GM23338 (cell line): Measurements from ENCODE around the gene MSH2. TPM values are rescaled to one million over a fixed set of nuclear protein-coding genes. Genes with fewer than 3 reads are reported as not detected.

Experiments
- ATAC-seq: fragments of 200-7000 bp; cut with Tn5 transposase; 3 replicates; pipeline ENCODE4 v1.9.1; 2020
- DNase-seq: peaks from one replicate; pipeline ENCODE4 v3.0.0-alpha.2; 2015; ENCODE audit warnings: low spot score
- H2AFZ ChIP-seq: fragments of 200-600 bp; sonication (generic); 2 replicates; pipeline ENCODE4 v1.8.0; 2016; ENCODE audit warnings: antibody characterized with exemption, mild to moderate bottlenecking, moderate library complexity
- H3F3A ChIP-seq: fragments of 200-600 bp; sonication (generic); replicated peaks from 2 replicates; pipeline ENCODE4 v1.8.0; 2017; ENCODE audit warnings: antibody characterized with exemption, mixed run types, low read depth
- H3K27ac ChIP-seq: fragments of 200-600 bp; sonication (generic); 2 replicates; pipeline ENCODE4 v1.6.1; 2016; ENCODE audit warnings: low read depth
- H3K27me3 ChIP-seq: fragments of 200-600 bp; sonication (generic); 2 replicates; pipeline ENCODE4 v1.8.0; 2016; ENCODE audit warnings: mild to moderate bottlenecking, mixed run types, moderate library complexity; ENCODE audit not compliant: insufficient read depth
- H3K36me3 ChIP-seq: fragments of 200-600 bp; sonication (generic); 2 replicates; pipeline ENCODE4 v1.8.0; 2016; ENCODE audit warnings: mild to moderate bottlenecking; ENCODE audit not compliant: insufficient read depth
- H3K4me1 ChIP-seq: fragments of 200-600 bp; sonication (generic); 2 replicates; pipeline ENCODE4 v1.8.0; 2016; ENCODE audit warnings: mild to moderate bottlenecking, moderate library complexity; ENCODE audit not compliant: insufficient read depth
- H3K4me2 ChIP-seq: fragments of 200-600 bp; sonication (generic); 2 replicates; pipeline ENCODE4 v1.7.1; 2017; ENCODE audit warnings: mixed run types
- H3K4me3 ChIP-seq: fragments of 200-600 bp; sonication (generic); 2 replicates; pipeline ENCODE4 v1.6.1; 2016; ENCODE audit warnings: mixed run types
- H3K79me2 ChIP-seq: fragments of 200-600 bp; sonication (generic); replicated peaks from 2 replicates; pipeline ENCODE4 v1.8.0; 2017; ENCODE audit warnings: mild to moderate bottlenecking; ENCODE audit not compliant: insufficient read depth
- H3K9me2 ChIP-seq: fragments of 200-600 bp; sonication (generic); 2 replicates; pipeline ENCODE4 v1.8.0; 2017; ENCODE audit not compliant: insufficient read depth
- H4K20me1 ChIP-seq: fragments of 200-600 bp; sonication (generic); replicated peaks from 2 replicates; pipeline ENCODE4 v1.8.0; 2017; ENCODE audit warnings: mild to moderate bottlenecking; ENCODE audit not compliant: insufficient read depth
- H3K27ac Mint-ChIP-seq: 2 replicates; pipeline ENCODE4 v1.8.0; 2020; ENCODE audit warnings: inconsistent platforms, mild to moderate bottlenecking, moderate library complexity, mixed read lengths
- H3K27me3 Mint-ChIP-seq: 3 replicates; pipeline ENCODE4 v1.8.0; 2022; ENCODE audit warnings: low read depth, mild to moderate bottlenecking, moderate library complexity, mixed read lengths, inconsistent platforms; ENCODE audit not compliant: insufficient read depth, poor library complexity
- H3K36me3 Mint-ChIP-seq: 3 replicates; pipeline ENCODE4 v1.8.0; 2021; ENCODE audit warnings: low read depth, mild to moderate bottlenecking, inconsistent platforms, moderate library complexity, mixed read lengths
- H3K4me1 Mint-ChIP-seq: 3 replicates; pipeline ENCODE4 v1.8.0; 2020; ENCODE audit warnings: mild to moderate bottlenecking, inconsistent platforms, mixed read lengths
- H3K4me3 Mint-ChIP-seq: 3 replicates; pipeline ENCODE4 v1.8.0; 2021; ENCODE audit warnings: moderate library complexity, mild to moderate bottlenecking, inconsistent platforms, mixed read lengths
- H3K9me3 Mint-ChIP-seq: 3 replicates; pipeline ENCODE4 v1.8.0; 2020; ENCODE audit warnings: moderate library complexity, mild to moderate bottlenecking, inconsistent platforms, mixed read lengths
- CREB1 ChIP-seq: fragments of 250-450 bp; sonication (Bioruptor Pico); IDR thresholded peaks from 2 replicates; pipeline ENCODE4 v1.5.0; 2020; ENCODE audit warnings: low read depth, mild to moderate bottlenecking, moderate library complexity
- ETS1 ChIP-seq: IDR thresholded peaks from 2 replicates; pipeline ENCODE4 v1.6.1; 2016; ENCODE audit warnings: antibody characterized with exemption
- EZH2phosphoT487 ChIP-seq: fragments of 200-600 bp; sonication (generic); IDR thresholded peaks from one replicate; pipeline ENCODE4 v1.8.1; 2018; ENCODE audit warnings: antibody characterized with exemption; ENCODE audit not compliant: unreplicated experiment
- JUNB ChIP-seq: IDR thresholded peaks from one replicate; pipeline ENCODE4 v1.6.1; 2016; ENCODE audit warnings: antibody characterized with exemption; ENCODE audit not compliant: unreplicated experiment
- NANOG ChIP-seq: IDR thresholded peaks from 2 replicates; pipeline ENCODE4 v1.6.1; 2016; ENCODE audit warnings: antibody characterized with exemption, borderline replicate concordance
- REST ChIP-seq: IDR thresholded peaks from one replicate; pipeline ENCODE4 v1.6.1; 2018; ENCODE audit warnings: antibody characterized with exemption; ENCODE audit not compliant: unreplicated experiment
- STAT1 ChIP-seq: IDR thresholded peaks from one replicate; pipeline ENCODE4 v1.6.1; 2016; ENCODE audit warnings: antibody characterized with exemption; ENCODE audit not compliant: unreplicated experiment
- ZNF331 ChIP-seq: fragments of 250-450 bp; sonication (Bioruptor Pico); IDR thresholded peaks from 2 replicates; pipeline ENCODE4 v1.5.0; 2020; ENCODE audit warnings: low read depth, mild to moderate bottlenecking, moderate library complexity
- polyA plus RNA-seq: library from polyadenylated mRNA; unstranded; fragments of >200 nt; fragmentation: Nextera tagmentation; extraction: Ambion mirVana; gene quantifications from 2 replicates; pipeline ENCODE4 v1.2.1, GENCODE V29; 2016
- total RNA-seq: library from RNA; depleted of rRNA; stranded (reverse); fragments of >200 nt; shearing (Covaris generic); gene quantifications from 2 replicates; pipeline ENCODE4 v1.2.3, GENCODE V29; 2014

Gene MSH2
- total and polyA plus RNA-seq, 2 experiments from 2014 or later: 156 to 249 TPM

GRCh38 chr2:47503481-47504070, 100.6 kb downstream of the MSH2 start (continued):
- no peak for TF ChIP-seq REST

DNA sequence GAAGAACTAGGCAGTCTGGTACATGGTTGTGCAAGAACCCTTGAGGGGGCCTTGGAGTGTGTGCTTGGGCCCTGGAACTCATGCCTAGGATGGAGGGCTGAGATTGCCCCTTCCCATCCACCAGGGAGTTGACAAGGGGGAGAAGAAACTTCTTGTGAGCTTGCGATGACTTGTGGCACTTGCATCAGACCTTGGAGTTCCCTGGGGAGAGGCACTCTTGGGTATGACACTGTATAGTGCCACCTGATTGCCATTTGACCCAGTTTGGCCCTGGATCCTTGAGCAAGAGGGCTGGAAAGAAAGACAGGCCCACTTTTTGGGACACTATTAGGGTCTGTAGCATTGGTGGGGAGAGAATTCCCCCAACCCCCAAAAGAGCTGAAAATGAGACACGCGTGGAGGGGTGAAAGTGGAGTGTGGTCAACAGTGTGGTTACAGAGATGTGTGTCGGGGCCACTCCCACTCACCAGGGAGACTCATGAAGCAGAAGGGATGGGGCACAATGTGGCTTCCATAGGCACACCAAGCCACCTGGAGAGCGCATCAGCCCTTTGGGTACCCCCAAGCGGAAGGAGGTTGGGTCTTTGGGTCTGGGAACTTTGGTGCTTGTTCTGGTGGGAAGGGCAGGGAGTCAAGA, 101.3 kb downstream of the MSH2 start:
- no peak overlapping the region for H3K4me3 ChIP-seq
- no peak overlapping the region for H3K4me2 ChIP-seq
- Mint-ChIP-seq H3K27me3 (peaks cover 7% of the 10 kb centered on the region), H3K36me3 (peaks cover 45% of the 10 kb centered on the region), H3K9me3 (peaks cover 43% of the 10 kb centered on the region), H3K4me3 (no peak overlapping the region), H3K4me1 (peaks cover 7% of the 10 kb centered on the region), H3K27ac (no peak overlapping the region)
- no peaks in the 10 kb centered on the region for H3K27me3 ChIP-seq
- no peaks in the 10 kb centered on the region for H3K4me1 ChIP-seq
- H3K9me2 ChIP-seq: no peaks in the 10 kb centered on the region
- no peaks in the 10 kb centered on the region for H3K79me2 ChIP-seq
- H4K20me1 ChIP-seq: no peaks in the 10 kb centered on the region
- ATAC-seq: no peak
- no peak overlapping the region for H3K27ac ChIP-seq
- no peaks in the 10 kb centered on the region for H3F3A ChIP-seq
- TF ChIP-seq STAT1 (no peak), ETS1 (no peak), CREB1 (no peak)
- no peak for DNase-seq
- peaks cover 7% of the 10 kb centered on the region; the same call in 1 of the 2 replicates for H3K36me3 ChIP-seq
- H2AFZ ChIP-seq: no peak overlapping the region

DNA sequence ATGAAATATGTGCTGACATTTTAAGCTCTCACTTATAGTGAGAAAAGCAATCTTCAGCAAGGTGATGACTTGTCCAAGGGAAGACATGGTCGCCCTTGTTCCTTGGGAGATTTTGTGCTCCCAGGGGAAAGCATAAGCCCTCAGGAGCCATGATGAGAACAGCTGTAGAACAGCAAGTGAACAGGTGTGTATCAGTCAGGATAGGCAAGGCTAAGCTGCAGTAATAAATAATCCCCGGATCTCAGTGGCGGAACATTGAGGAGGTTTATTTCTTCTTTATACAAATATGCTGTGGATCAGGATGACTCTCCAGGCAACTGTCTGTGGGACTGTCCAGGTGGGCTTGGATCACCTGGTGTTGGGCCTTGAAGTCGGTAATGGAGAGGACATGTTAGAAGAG, 103.1 kb downstream of the MSH2 start:
- H4K20me1 ChIP-seq: no peaks in the 10 kb centered on the region
- peaks cover 5% of the 10 kb centered on the region for H3K27me3 Mint-ChIP-seq
- no peak overlapping the region for H3K27ac ChIP-seq
- H3K4me2 ChIP-seq: no peak overlapping the region
- H3K4me3 Mint-ChIP-seq: no peak overlapping the region
- no peaks in the 10 kb centered on the region for H3F3A ChIP-seq
- no peak for DNase-seq
- no peaks in the 10 kb centered on the region for H3K79me2 ChIP-seq
- no peaks in the 10 kb centered on the region for H3K4me1 ChIP-seq
- no peaks in the 10 kb centered on the region for H3K27me3 ChIP-seq
- H3K4me1 Mint-ChIP-seq: peaks cover 11% of the 10 kb centered on the region
- no peak overlapping the region for H2AFZ ChIP-seq
- H3K27ac Mint-ChIP-seq: no peak overlapping the region
- H3K36me3 Mint-ChIP-seq: peaks cover 33% of the 10 kb centered on the region
- no peak overlapping the region for H3K4me3 ChIP-seq
- H3K9me2 ChIP-seq: no peaks in the 10 kb centered on the region
- no peaks in the 10 kb centered on the region for H3K36me3 ChIP-seq
- ATAC-seq: no peak
- H3K9me3 Mint-ChIP-seq: peaks cover 29% of the 10 kb centered on the region
- no peak for TF ChIP-seq ZNF331
- no peak for TF ChIP-seq JUNB
- no peak for TF ChIP-seq NANOG
- TF ChIP-seq REST: no peak
- no peak for TF ChIP-seq EZH2phosphoT487
